Mucosa of gallbladder (tissue), 1 donor: ENCODE results near the gene RAPGEF1. TPM values are rescaled to one million over a fixed set of nuclear protein-coding genes. Genes with fewer than 3 reads are reported as not detected.
"Not testable (repeated sequence)": the region's sequence is repeated elsewhere in the genome, so short reads cannot be mapped to it uniquely, and the experiment has no call there.

Experiments
- DNase-seq: peaks from one replicate; pipeline ENCODE4 v3.0.0-alpha.2; 2020; ENCODE audit warnings: low spot score
- total RNA-seq: library from RNA; stranded (reverse); gene quantifications from one replicate; pipeline ENCODE4 v1.2.1, GENCODE V29; 2021
- donor health status: DM: no; HTN: no; CAD: no.

Gene RAPGEF1
- total RNA-seq, 1 donor from 2014 or later: 75.9 TPM

DNA sequence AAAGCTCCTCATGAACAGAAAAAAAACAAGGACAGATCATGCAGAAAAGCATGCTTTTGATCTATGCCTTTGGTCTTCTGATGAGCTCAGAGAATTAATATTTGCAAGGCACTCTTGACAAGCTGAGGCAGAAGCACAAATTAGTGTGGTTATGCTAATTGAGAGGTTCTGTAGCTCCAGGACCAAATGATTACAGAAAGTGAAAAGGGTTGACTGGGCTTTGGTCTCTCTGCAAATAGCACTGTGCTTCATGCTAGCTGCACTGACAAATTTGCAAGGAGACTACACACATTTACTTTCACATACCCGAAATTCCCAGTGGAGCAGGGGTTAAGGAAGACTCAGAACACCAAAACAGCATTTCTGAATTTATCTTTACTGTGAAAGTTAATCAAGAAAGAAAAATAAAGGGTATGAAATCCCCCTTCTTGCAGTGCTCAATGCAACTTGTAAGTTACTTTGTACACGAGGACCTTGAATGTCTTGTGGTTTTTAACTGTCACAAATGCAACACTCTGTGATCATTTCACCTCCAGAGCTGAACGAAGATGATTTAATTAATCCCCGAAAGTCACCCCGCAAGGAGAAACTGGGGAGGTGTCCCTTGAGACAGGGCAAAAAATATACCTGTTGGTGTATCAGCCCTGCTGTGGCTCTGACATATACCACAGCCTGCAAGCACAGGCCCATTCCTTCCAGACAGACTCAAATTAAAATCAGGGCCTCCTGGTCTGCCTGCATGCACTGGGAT, 11.9 kb downstream of the RAPGEF1 start:
- DNase-seq: no peak

- no peak for DNase-seq
Measured at GRCh38 chr9:131727184-131727759, 12.6 kb downstream of the RAPGEF1 start.

DNA sequence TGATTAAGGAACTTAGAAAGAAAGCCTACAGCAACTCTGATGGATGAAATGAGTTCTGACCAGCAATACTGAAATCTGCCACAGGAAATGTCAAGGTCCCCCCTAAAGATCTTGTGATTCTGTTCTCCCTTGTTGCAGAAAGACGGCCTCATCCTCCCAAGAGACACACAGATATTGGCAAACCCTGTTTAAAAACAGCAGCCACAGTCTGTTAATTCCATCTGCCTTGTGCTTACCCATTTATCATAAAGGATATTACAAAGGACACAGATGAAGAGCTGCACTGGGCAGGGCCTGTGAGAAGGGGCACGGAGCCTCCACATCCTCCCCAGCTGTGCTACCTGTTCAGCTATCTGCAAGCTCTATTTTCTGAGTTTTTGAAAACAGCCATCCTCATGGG, 15.2 kb downstream of the RAPGEF1 start:
- DNase-seq: no peak

- no peak for DNase-seq
Measured at GRCh38 chr9:131723632-131724031, 16.2 kb downstream of the RAPGEF1 start.

DNA sequence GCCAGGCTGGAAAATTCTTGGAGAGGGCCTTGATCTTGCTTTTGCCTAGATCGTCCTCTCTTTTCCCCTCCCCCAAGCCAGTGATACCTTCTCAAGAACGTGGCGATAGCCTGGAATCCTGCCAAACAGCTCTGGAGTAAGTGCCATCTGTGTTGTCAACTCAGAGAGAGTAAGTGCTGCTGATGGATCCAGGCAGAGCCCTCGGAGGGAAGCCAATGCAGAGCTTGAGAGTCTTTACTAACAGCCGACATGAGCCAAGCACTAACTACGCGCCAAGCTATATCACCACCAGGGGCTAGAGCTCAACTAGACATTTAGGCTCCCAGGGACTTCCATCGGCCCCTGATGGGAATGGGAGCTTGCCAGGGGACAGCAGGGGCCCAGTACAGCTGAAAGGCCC, 17.6 kb downstream of the RAPGEF1 start:
- no peak for DNase-seq

DNA sequence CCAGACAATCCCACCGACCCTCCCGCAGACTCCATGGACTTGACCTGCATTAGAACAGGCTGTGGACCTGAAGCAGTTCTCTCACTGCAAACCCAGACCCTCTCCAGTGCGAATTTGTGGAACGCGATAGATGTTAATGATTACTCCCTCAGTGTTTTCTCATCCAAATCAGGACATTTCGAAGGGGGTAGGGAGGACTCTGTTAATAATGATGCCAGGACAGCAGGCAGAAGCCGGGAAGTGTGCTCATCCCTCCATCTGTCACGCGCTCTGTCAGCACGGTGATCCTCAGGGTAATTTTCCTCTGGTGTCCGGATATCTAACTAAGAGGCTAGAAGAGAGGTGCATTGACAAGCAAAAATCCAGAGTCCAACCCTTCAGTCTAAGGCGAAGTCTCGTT, 18.8 kb downstream of the RAPGEF1 start:
- DNase-seq: no peak

GRCh38 chr9:131720330-131720729, 19.5 kb downstream of the RAPGEF1 start:
- DNase-seq: no peak

DNA sequence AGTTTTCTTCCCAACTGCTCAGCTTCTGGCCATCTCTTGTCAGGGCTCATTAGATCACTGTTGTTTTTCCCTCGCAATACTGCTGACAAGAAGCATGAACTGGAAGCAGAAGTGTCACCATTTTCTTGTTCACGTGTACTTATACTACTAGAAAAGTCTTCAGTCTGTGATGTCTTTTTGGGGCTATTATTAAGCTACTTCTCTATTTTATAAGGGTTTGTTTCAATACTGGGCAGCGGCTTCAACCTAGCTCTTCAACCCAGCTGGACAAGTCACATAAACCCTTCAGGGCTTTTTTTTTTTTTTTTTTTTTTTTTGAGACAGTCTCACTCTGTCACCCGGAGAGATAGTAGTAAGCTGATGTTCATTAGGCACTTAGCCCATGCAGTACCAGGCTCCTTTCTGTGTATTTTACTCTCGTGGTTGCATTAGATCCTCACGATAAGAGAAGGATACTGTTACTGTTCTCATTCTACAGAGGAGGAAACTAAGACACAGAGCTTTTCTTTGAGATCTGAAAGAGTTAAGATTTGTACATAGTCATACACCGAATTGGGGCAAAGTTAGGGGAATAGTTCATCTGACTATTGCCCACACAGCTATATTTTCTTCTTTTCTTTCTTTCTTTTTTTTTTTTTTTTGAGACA, 20.5 kb downstream of the RAPGEF1 start:
- DNase-seq: no peak

DNA sequence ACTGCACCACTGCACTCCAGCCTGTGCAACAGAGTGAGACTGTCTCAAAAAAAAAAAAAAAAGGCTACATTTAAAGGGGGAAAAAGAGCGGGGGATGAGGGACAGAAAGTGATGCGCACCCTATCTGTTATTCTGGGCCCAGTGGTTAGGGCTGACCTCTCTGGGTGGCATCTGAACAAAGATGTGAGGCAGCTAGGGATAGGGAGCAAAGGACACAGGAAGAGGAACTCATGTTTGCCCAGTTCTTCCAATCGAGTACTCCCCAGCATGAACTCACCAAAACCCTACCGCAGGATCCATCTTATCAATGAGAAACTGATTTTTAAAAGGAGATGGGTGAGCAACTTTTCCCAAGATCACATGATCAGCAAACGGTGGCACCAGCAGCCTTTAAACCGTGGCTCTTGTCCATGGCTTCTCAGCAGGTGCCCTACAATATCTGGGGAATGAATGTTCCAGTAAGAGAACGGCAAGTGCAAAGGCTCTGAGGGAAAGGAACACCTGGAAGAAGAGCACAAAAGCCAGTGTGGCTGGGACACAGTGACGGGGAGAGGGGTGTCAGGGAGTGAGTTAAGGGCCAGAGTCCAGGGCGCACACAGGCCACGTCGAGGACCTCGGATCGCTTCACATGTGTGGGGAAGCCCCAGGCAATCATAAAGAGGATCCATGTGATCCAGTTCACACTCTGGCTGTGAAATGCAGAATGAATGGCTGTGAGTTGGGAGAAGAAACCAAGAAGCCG, 22.0 kb downstream of the RAPGEF1 start:
- DNase-seq: no peak

GRCh38 chr9:131715906-131716305, 24.0 kb downstream of the RAPGEF1 start:
- DNase-seq: no peak

GRCh38 chr9:131714821-131715220, 25.1 kb downstream of the RAPGEF1 start:
- no peak for DNase-seq

DNA sequence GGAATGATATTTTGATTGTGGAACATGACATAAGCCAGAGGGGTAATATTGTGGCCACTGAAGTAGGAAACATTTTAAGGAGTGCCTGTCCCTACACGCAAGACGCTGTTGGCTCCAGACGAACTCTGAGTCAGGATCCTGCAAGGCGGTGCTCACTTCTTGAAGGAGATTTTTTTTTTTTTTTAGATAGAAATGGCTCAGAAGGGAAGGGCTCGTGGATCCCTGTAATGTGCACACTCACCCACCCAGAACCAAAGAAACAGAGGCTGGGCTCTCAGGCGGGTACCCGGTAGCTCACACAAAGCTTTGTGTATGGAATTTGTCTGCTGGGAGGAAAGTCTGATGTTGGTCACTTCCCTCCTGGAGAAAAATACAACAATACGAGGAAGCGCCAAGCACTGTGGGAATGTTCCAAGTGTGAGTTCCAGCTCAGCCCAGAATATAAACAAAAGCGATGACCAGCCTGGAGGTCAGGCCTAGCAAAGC, 25.7 kb downstream of the RAPGEF1 start:
- DNase-seq: peak; percentile 68

DNA sequence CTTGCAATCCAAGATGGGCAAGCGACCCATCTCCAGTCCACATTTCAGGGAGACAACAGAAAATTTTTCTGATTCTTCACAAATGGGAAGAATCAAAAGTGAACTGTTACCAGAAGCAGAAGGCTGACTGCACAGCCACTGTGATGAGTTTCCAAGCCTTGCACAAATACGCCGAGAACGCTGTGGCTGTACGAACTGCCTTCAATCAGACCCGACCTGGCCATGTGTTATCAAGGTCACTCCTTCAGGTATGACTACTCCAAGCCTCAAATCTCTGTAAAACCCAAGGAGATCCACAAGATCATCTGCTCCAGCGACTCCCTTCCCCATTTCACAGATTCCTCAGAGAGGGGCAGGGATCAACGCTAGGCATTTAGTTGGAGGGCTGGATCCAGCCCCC, 26.9 kb downstream of the RAPGEF1 start:
- no peak for DNase-seq

DNA sequence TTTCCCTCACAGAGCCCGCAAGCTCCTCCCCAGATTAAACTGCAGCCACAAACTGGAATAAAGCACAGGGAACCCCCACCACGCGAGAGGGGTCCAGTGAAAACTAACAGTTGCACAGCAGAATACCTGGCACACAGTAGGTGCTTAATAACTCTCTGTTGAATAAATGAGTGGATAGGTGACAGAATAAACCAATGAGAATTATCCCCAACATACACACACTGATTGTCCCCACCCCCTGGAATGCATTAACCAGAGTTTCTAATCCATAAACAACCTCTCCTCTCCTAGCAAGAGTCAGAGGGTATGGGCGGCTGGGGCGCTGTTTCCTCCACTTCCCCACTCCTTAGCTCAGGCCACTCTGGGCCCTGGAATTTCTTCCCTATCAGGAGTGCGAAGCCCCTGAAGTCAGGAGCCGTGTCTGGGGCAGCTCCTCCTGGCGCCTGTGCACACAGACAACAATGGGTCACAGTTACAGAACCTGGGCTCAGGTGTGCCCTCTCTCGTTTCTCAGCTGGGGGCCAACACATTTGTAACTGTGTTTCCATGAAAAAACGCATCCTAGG, 27.6 kb downstream of the RAPGEF1 start:
- no peak for DNase-seq

DNA sequence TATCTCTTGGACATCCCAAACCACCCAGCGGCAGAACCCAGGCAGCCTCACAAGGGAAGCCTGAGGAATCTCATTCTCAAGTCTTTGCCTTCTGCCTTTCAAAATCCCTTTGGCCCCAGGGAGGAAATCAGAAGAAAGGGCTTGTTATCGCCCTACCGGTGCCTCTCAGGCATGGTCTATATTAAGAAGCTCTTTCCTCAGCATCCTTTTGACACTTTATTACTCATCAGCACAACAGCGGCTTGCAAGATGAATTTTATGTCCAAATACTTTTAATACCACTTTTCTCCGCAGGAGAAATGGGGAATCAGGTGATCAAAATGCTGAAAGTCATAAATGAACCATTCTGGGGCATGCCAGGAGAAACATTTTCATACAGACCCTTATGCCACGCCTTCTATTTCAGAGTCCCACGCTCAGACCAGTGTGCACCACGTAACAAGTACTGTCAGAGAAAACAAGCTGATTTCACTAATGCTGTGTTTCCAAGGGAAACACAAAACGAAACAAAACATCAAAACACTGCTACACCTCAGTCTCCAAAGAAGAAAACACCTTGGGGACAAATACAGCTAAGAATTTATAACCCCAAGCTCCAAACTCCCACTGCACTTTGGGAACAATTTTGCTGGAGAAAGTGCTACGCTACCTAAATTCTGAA, 30.0 kb downstream of the RAPGEF1 start:
- no peak for DNase-seq

- DNase-seq: not testable (repeated sequence)
Measured at GRCh38 chr9:131709010-131709770, 30.7 kb downstream of the RAPGEF1 start.

DNA sequence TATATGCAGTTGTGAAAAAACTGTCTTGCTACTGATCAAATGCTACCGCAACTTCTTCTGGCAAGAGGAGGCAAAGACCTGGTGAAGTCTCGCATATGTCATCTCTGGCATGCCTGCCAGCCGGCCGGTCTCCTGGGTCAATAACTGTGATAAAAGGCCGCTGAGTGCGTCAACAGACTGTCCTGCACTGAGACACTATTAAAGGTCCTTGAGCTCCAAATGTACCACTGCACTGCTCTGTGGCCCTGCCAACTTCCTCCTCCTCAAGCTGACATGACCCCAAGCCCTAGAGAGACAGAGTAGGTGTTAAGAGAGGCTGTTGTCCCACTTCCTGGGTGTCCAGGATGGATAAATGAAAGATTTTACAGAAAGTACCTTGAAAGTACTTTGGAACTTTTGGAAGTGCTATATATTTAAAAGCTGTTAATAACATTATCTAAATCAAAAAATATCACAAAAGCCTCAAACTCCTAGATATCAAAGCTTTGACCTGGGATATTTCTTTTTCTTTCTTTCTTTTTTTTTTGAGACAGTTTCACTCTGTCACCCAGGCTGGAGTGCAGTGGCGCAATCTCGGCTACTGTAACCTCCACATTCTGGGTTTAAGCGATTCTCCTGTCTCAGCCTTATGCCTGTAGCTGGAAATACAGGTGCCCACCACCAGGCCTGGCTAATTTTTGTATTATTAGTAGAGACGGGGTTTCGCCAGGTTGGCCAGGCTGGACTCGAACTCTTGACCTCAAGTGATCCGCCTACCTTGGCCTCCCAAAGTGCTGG, 31.5 kb downstream of the RAPGEF1 start:
- DNase-seq: peak; percentile 66

DNA sequence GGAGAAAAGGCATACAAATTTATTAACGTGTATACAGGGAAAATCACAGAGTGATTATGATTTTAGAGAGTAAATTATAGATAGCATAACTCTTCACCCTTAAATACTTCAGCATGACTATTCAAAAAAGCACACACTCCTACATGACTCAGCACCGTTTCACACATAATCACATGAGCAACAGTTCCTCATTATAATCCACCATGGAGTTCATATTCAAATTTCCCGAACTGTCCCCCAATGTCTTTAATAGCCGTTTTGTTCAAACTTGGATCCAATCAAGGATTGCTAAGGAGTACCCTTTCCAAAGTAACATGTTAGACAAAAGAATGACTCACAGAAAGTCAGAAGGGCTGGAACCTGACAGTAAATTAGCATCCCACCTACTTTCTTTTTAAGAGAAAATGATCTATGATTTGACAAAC, 32.1 kb downstream of the RAPGEF1 start:
- DNase-seq: no peak

DNA sequence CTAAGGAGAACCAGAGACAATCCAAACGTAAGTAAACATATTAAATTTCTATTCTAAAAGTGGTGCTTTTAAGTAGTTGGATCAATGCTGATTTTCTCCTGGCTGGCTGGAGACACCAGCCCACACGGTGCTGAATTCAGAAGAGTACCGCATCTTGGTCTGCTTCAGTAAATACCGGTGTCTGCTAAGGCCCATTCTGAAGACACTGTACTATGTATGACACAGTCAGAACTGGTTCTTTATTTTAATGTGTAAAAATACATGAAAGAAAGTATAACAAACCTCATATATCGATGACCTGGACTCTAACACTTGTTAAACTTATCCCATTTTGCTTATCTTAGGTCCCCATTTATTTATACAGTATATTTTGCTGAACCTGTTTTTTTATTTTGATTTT, 32.8 kb downstream of the RAPGEF1 start:
- DNase-seq: no peak

DNA sequence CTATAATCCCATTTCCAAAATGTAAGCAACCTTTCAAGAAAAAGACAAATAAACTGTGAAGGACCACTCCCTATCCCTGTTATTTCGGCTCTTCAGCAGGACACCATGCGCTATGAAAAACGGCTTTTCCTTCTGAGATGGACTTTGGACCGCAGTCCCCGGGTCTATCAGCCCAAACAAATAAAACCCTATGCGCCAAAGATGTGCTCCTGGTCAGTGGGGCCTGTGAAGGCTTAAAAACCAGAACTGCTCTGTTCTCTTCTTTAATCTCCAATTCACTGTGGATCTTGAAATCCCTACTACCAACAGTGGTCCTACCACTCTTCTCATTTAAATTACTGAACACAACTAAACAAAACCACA, 33.3 kb downstream of the RAPGEF1 start:
- no peak for DNase-seq
